ENCODE measurements around the gene EXOC3L4.

EXOC3L4 gene

GRCh38 chr14:103121846-103122584 is 27.5 kb downstream of the EXOC3L4 start:
- TF ChIP-seq CTCF (IDR thresholded peaks at IDR 0.05; ENCODE audit: low read depth, low read length): no peak
- H3K4me3 ChIP-seq (ENCODE audit: low read depth, low read length): no peak overlapping the region

GRCh38 chr14:103122585-103122946 is 28.0 kb downstream of the EXOC3L4 start:
- TF ChIP-seq CTCF (IDR thresholded peaks at IDR 0.05; ENCODE audit: low read depth, low read length): no peak
- H3K4me3 ChIP-seq (ENCODE audit: low read depth, low read length): no peak overlapping the region

- no peak for TF ChIP-seq CTCF (IDR thresholded peaks at IDR 0.05; ENCODE audit: low read depth, low read length)
- peak within 1 kb of the TSS; percentile 61 for H3K4me3 ChIP-seq (ENCODE audit: low read depth, low read length)
These were observed 28.6 kb downstream of the EXOC3L4 start, which contains the start of gene TNFAIP2 for GRCh38 chr14:103122947-103123633. TSS of gene TNFAIP2 (plus strand) at chr14:103123461. CDS start at chr14:103126458, 2,997 bp downstream.

- H3K4me3 ChIP-seq (ENCODE audit: low read depth, low read length): peak overlapping the region; percentile 61
- TF ChIP-seq CTCF (IDR thresholded peaks at IDR 0.05; ENCODE audit: low read depth, low read length): peak; percentile 37
These were observed 29.3 kb downstream of the EXOC3L4 start for GRCh38 chr14:103123634-103124500.

- TF ChIP-seq CTCF (IDR thresholded peaks at IDR 0.05; ENCODE audit: low read depth, low read length): no peak
- H3K4me3 ChIP-seq (ENCODE audit: low read depth, low read length): peak overlapping the region; percentile 61
These were observed 30.0 kb downstream of the EXOC3L4 start for GRCh38 chr14:103124501-103125001.

GRCh38 chr14:103125098-103126070 is 30.9 kb downstream of the EXOC3L4 start:
- TF ChIP-seq CTCF (IDR thresholded peaks at IDR 0.05; ENCODE audit: low read depth, low read length): no peak
- no peak overlapping the region for H3K4me3 ChIP-seq (ENCODE audit: low read depth, low read length)
